Raji (cell line): ENCODE data around the gene PRKAA1.

Source experiments
- POLR2A ChIP-seq: IDR thresholded peaks from 2 replicates; pipeline ENCODE4 v1.6.1; 2011; ENCODE audit warnings: low read depth, low read length, control low read depth; ENCODE audit not compliant: insufficient read depth

Gene PRKAA1

GRCh38 chr5:40790947-40791593 is 7.1 kb downstream of the PRKAA1 start:
- no peak for TF ChIP-seq POLR2A

- no peak for TF ChIP-seq POLR2A
These were observed 10.2 kb downstream of the PRKAA1 start for GRCh38 chr5:40787986-40788385.

- TF ChIP-seq POLR2A: no peak
These were observed 13.3 kb downstream of the PRKAA1 start for GRCh38 chr5:40784916-40785315.

DNA sequence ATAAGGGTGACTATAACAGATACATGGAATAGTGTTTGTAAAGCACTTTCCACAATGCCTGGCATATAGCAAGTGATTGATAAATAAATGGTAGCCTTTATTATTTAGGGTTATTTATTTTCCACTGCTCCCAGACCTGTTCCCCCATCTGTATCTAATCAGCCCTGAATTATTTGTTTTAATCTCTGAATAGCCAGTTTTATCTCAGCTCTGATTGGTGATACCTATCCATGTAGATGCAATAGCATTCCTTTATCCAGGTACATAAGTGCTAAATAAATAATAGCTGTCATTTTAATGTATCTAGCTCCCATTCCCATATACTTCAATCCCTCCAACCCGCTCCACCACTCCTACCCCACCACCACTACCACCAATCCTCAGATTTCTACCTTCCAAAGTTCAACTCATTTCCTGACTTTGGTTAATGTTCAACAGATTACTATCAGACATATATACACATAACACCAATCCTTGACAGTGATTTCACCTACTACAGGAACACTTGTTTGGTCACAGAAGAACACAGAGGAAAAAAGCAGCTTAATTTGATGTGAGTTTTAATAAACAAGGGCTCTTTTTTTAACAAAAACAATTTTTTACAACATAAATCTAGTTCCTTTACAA is 14.0 kb downstream of the PRKAA1 start:
- TF ChIP-seq POLR2A: no peak

DNA sequence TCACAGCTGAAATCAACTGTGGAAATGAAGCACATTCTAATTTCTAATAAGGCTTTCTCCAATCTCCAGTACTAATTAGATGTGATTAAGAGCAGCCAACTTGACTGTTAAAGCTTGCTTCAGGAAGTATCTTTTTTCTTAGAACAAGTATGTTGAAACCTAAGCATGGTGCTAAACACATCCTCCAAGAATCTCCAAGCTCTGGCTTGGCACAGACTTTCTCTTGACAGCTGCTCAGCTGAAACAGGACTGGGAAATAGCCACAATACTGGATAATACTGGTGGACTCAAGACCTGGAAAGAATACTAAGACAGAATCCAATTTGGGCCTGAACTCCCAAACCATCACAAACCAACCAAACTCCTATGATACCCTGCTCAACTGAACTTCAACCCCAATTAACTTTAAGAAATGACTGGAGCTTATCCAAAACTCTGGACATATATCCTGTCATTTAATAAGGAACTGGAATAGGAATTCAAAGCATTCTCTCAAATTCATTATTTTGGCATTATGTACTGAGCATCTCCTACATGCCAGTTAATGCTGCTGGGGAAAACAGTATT is 16.2 kb downstream of the PRKAA1 start:
- TF ChIP-seq POLR2A: no peak

DNA sequence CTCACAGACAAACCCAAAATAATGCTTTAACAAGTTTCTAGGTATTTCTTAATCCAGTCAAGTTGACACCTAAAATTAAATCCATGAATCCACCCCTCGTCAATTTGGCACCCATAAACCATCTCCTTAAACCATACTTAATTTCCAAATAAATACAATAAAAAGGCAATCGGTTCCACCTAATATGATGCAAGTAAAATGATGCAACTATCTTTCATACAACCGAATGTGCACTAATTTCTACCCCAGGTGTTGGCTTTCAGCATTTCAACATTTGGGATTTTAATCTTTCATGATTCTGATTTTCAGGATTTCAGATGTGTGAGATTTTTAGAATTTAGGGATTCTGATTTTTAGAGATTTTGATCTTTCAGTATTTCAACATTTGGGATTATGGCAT is 17.3 kb downstream of the PRKAA1 start:
- no peak for TF ChIP-seq POLR2A

- no peak for TF ChIP-seq POLR2A
These were observed 18.0 kb downstream of the PRKAA1 start for GRCh38 chr5:40780199-40780598.

DNA sequence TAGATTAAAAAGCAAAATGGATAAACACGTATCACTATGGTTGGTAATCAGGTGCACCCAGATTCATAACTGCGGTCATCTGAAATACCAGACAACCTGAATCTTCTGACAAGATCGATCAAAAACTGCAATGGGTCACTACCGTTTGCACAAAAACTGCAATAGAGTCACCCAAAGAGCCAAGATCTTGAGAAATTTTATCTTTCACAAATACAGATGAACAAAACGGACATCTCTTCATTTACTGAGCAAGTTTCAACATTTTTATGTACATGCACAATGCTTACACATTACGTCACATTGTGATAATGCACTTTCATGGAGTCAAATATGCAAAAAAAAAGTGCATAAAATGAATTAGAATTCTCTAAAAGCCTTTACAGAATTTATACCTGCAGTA is 18.6 kb downstream of the PRKAA1 start:
- TF ChIP-seq POLR2A: no peak

GRCh38 chr5:40778133-40778532 is 20.0 kb downstream of the PRKAA1 start:
- no peak for TF ChIP-seq POLR2A

DNA sequence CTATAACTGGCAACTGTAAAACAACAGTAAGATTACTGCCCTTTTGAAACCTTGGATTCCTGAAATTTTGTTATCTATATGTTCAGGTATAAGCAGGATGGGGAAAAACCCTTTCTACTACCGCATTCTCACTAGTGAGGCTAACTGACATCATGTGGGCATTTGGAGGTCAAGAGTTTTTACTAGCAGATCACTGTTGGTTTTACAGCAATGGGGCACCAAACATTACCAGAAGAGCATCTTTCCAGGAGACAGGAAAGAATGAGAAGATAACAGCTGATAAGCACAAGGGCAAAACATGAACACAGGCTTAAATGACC is 21.6 kb downstream of the PRKAA1 start:
- TF ChIP-seq POLR2A: no peak

DNA sequence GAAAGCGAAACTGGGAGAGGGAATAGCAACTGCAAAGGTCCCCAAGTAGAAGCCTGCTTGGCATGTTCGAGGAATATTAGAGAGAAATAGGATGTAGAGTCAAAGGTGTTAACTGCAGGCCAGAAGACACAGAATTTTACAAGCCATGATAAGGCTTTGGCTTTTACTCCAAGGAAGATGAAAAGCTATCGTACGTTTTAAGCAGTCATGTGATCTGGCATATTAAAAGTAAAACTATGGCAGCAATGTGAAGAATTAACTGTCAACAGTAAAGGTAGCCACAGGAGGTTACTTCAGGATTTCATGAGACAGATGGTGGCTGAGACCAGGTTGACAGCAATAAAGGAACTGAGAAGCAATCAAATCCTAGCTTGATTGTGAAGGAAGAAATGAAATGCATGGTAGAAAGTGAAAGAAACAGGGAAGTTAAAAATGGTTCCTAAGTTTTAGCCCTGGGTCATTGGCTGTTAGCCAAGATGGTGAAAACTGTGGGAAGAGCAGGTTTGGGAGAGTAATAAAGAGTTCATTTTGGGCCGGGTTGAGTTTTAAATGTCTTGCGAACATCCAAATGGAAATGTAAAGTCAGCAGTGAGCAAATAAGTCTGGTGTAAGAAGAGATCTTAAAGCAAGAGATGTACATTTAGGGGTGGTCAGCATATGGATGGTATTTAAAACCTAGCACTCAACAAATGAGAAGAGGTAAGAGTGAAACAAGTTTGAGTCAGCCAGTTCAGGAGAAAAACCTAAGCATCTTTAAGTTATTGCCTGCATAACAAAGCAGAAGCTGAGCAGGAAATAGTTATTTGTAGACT is 22.1 kb downstream of the PRKAA1 start:
- no peak for TF ChIP-seq POLR2A

GRCh38 chr5:40775085-40775845 is 22.9 kb downstream of the PRKAA1 start:
- no peak for TF ChIP-seq POLR2A

DNA sequence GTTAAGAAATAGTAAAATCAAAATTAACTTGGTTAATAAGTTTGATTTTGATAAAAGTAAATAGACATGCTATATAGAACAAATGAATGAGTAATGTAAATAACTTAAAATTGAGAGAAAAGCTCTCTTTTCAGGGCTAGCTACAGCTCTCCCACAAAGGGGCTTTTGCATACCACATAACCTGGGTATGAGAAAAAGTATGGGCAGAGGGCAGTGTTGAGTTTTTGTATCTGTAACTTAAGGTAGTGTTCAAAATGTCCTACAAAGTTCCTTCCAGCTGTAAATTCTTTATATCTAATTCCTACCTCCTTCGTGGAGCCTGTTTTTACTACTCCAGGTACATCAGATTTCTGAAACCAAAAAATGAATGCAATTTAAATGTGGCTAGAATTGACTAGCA is 23.6 kb downstream of the PRKAA1 start:
- no peak for TF ChIP-seq POLR2A

GRCh38 chr5:40770764-40771163 is 27.4 kb downstream of the PRKAA1 start:
- TF ChIP-seq POLR2A: no peak

DNA sequence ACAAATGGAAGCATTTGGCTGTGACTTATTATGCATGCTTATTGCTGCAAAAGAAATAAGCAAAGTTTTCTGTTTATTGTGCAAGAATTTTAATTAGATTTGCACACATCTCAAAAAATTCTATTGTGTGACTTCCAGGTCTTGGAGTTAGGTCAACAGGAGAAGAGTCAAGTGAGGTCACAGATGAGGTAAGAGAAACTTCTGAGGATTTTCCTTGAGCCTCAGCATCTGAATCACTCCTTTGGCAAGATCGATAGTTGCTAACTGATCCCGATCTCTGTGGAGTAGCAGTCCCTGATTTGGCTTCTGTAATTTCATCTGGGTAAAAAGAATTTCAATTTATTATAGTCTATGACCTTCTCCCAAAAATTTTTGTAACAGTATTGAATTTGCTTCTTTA is 35.5 kb downstream of the PRKAA1 start:
- no peak for TF ChIP-seq POLR2A
